Activated CD8-positive, alpha-beta memory T cell treated with anti-CD3 and anti-CD28 coated beads, Interleukin-2, amount 10 ng/mL, durations not matched to agents 7 days and 5 days (primary cell): ENCODE data around the gene GALNT18. TPM values are rescaled to one million over a fixed set of nuclear protein-coding genes. Genes with fewer than 3 reads are reported as not detected.

Experiments used
- ATAC-seq: fragments of 150-1000 bp; cut with Tn5 transposase; one replicate; pipeline ENCODE4 v1.10.0; 2021; ENCODE audit warnings: moderate library complexity
- CTCF ChIA-PET: fragments of 350-600 bp; sonication (Branson Sonifier 250); formaldehyde crosslinking; loops from one replicate; lab custom pipeline; 2021; ENCODE audit warnings: antibody characterized with exemption; lab: Charles Lee
- DNase-seq: peaks from one replicate; pipeline ENCODE4 v3.0.0-alpha.2; 2020
- H3K27ac Mint-ChIP-seq: one replicate; pipeline ENCODE4 v1.8.0; 2021; ENCODE audit warnings: mild to moderate bottlenecking, mixed read lengths
- H3K27me3 Mint-ChIP-seq: one replicate; pipeline ENCODE4 v1.8.0; 2021; ENCODE audit warnings: mixed read lengths
- H3K36me3 Mint-ChIP-seq: one replicate; pipeline ENCODE4 v1.8.0; 2021; ENCODE audit warnings: mild to moderate bottlenecking, mixed read lengths
- H3K4me1 Mint-ChIP-seq: one replicate; pipeline ENCODE4 v1.8.0; 2021; ENCODE audit warnings: mixed read lengths
- H3K4me3 Mint-ChIP-seq: one replicate; pipeline ENCODE4 v1.8.0; 2021; ENCODE audit warnings: mild to moderate bottlenecking, moderate library complexity, mixed read lengths
- H3K9me3 Mint-ChIP-seq: one replicate; pipeline ENCODE4 v1.8.0; 2022; ENCODE audit warnings: low read depth, mixed read lengths
- total RNA-seq, 2 experiments: library from RNA; stranded (reverse); gene quantifications; one replicate each; pipeline ENCODE4 v1.2.3, GENCODE V29; 2021

Gene GALNT18
- total RNA-seq, 2 experiments from 2014 or later: 0.32 to 0.70 TPM

DNA sequence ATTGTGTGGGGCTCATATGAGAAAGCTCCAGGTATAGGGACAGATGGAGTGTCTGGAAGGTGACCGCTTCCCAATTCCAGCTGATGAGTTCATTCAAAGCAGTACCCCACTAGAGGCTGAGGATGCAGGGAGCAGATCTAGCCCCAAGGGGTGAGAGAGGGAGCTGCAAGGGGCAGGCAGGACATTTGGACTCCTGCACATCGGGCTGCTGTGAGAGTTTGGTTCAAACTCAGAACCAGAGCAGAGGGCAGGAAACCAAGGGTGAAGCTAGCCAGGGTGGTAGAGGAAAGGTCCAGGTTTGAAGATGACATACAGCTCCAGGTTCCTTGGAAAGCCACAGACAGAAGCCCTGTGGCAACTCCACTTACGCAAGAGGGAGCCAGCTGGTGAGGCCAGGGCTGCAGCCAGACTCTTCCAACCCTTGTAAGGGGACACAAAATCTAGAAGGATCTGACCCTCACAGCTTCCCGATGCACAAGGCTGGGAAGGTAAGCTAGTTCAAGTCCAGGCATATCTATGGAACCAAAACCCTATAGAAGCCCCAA lies 270.7 kb downstream of the GALNT18 start:
- peaks cover 5% of the 10 kb centered on the region for H3K27me3 Mint-ChIP-seq
- no peaks in the 10 kb centered on the region for H3K9me3 Mint-ChIP-seq
- ATAC-seq (no peak), DNase-seq (no peak)
- H3K36me3 Mint-ChIP-seq: no peaks in the 10 kb centered on the region
- CTCF ChIA-PET: no interaction called here
- no peaks in the 10 kb centered on the region for H3K4me1 Mint-ChIP-seq
- H3K27ac Mint-ChIP-seq: no peak overlapping the region
- no peak overlapping the region for H3K4me3 Mint-ChIP-seq

DNA sequence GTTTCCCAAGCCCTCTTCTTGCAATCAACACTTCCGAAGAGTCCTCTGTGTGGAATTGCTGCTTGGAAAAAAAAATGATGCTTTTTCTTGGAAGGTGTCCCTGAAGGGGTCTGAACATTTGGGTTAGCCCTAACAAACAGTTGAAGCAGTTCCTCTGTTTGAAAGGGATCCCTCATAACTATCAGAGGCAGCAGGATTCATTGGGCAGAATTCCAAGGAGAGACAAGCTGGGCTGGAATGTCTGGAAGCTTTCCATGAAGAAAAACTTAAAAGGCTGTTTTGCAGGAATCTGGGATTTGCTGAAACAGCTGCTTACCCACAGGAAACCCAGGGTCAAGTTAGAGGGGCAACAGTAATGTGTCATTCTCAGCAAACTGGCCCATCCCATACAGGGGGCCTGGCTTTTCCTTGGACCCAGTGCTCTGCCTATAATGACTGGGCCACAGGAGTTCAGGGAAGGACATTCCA lies 271.9 kb downstream of the GALNT18 start:
- no peak overlapping the region for H3K4me3 Mint-ChIP-seq
- no peak overlapping the region for H3K27ac Mint-ChIP-seq
- H3K27me3 Mint-ChIP-seq: peaks cover 3% of the 10 kb centered on the region
- H3K36me3 Mint-ChIP-seq: no peaks in the 10 kb centered on the region
- DNase-seq: no peak
- H3K9me3 Mint-ChIP-seq: no peaks in the 10 kb centered on the region
- H3K4me1 Mint-ChIP-seq: no peaks in the 10 kb centered on the region
- no peak for ATAC-seq
- CTCF ChIA-PET: no interaction called here

DNA sequence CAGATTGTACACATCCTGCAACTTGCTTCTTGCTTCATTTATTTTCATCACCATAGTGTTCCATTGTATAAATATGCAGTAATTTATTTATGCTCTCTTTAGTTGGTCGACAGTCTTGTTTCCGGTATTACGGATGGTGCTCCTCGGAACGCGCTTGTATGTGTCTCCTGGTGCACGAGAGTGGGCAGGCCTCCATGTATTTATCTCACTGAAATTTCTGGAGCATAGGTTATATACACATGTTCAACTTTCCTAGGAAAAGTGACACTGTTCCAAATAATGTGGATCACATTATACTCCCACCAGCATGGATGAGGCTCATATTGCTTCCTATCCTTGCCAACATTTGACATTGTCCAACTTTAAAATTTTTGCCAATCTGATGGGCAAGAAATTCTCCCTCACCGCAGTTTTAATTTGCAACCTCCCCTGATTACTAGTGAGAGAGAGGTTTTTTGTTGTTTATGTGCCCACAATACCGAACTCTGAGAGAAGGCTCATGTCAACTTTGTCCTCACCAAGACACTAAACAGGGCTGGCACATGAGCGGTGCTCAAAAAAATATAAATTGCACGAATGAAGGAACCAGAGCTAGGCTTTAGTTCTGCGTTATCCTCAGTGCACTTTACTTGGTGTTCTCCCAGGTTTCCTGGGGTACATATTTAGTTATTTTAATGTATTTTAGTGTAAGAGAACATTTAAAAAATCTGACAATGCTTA lies 272.5 kb downstream of the GALNT18 start:
- CTCF ChIA-PET: no interaction called here
- no peak overlapping the region for H3K4me3 Mint-ChIP-seq
- H3K9me3 Mint-ChIP-seq: no peaks in the 10 kb centered on the region
- H3K36me3 Mint-ChIP-seq: no peaks in the 10 kb centered on the region
- H3K27ac Mint-ChIP-seq: no peak overlapping the region
- DNase-seq (no peak), ATAC-seq (no peak)
- H3K4me1 Mint-ChIP-seq: peaks cover under 1% of the 10 kb centered on the region
- no peaks in the 10 kb centered on the region for H3K27me3 Mint-ChIP-seq

DNA sequence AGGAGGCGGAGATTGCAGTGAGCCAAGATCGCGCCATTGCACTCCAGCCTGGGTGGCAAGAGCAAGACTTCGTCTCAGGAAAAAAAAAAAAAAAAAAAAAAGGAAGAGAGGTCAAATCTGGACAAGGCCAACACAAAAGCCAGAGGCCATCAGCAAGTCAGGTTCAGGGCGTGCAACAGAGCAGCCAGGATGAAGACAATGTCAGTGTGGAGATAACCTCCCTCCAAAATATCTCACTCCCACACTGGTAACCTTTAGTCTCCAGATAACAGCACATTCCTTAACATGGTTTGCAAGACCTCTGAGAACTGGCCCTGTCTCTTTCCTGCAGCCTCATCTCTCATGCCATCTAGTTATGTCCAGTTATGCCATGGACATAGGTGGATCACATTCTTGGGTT lies 273.5 kb downstream of the GALNT18 start:
- Mint-ChIP-seq H3K4me1 (peaks cover 2% of the 10 kb centered on the region), H3K27me3 (no peaks in the 10 kb centered on the region), H3K27ac (no peak overlapping the region), H3K4me3 (no peak overlapping the region), H3K9me3 (no peaks in the 10 kb centered on the region), H3K36me3 (no peaks in the 10 kb centered on the region)
- CTCF ChIA-PET: no interaction called here
- ATAC-seq (no peak), DNase-seq (no peak)

DNA sequence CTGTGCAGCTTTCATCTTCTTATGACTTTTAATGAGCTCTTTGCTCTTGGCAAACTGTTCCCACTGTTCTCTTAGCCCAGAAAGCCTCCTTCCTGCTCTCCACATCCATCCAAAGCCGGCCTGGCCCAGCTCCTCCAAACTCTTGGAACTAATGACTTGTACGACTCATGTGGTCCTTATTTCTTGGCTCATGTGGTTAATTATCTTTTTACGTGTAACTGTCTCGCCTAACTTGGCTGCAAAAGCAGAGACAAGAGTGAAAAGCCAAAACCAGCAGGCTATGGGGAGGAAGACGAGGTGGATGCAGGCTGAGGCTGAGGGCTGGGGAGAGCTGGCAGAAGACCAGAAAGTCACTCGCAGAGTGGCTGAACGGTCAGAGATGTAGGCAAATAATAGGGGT lies 274.2 kb downstream of the GALNT18 start:
- CTCF ChIA-PET: no interaction called here
- Mint-ChIP-seq H3K27ac (no peak overlapping the region), H3K4me1 (peaks cover 2% of the 10 kb centered on the region), H3K36me3 (no peaks in the 10 kb centered on the region), H3K9me3 (no peaks in the 10 kb centered on the region), H3K27me3 (no peaks in the 10 kb centered on the region), H3K4me3 (no peak overlapping the region)
- ATAC-seq (no peak), DNase-seq (no peak)

DNA sequence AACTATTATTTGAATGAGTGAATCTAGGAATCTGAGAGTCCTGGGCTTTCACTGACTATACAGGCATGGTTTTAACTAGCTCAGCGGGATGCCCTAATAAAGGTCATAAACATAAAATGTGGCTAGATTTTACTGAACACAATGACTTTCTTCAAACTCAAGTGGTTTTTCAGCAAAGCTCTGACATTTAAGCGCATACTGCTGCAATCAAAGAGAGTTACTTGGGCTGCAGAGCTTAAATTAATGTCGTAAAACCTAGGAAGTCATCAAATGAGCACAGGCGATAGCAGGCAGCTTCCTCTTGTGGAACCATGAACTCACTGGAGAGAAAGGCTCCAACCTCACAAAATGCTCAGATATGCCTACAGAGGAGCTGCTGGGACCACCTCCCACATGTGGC lies 275.5 kb downstream of the GALNT18 start:
- no peaks in the 10 kb centered on the region for H3K36me3 Mint-ChIP-seq
- ATAC-seq (no peak), DNase-seq (no peak)
- CTCF ChIA-PET: no interaction called here
- H3K27ac Mint-ChIP-seq: no peak overlapping the region
- no peaks in the 10 kb centered on the region for H3K27me3 Mint-ChIP-seq
- H3K9me3 Mint-ChIP-seq: no peaks in the 10 kb centered on the region
- H3K4me1 Mint-ChIP-seq: peaks cover 2% of the 10 kb centered on the region
- no peak overlapping the region for H3K4me3 Mint-ChIP-seq

DNA sequence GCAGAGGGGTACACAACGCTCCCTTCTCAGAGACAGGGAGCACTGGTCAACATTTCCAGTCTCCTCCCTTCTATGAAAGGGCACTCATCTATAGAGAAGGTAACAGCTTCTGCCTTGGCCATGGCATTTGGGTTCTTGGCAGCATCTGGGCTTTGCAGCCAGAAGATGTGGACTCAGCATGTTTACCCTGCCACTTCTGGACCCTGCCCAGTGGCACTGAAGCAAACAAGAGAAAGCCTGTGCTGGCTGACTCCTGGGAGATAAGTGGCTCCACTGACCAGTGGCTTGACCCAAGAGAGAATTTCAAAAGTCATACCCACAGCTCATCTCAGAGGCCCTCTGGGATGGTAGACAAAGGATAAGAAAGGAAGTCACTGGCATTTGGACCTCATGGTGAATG lies 276.7 kb downstream of the GALNT18 start:
- Mint-ChIP-seq H3K27ac (no peak overlapping the region), H3K4me1 (peaks cover 2% of the 10 kb centered on the region), H3K9me3 (no peaks in the 10 kb centered on the region), H3K4me3 (no peak overlapping the region), H3K27me3 (no peaks in the 10 kb centered on the region), H3K36me3 (no peaks in the 10 kb centered on the region)
- DNase-seq: no peak
- no peak for ATAC-seq
- CTCF ChIA-PET: no interaction called here

DNA sequence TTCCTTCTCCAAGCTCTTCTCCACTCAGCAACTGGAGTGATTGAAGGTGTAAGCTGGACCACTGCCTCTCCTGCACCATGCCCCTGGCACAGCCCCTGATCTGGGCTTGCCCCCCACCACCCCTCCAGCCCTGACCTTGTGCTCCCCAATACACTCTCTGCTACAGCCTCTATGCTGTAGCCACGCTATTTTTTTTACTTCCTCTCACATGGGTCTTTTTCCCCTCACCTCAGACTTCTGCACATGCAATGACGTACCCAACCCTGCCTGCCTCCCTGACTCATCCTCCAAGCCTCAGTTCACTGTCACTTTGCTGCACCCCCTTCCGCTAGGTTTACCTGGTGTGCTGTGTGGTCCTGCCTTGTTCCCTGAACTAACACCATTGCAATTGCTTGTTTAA lies 277.8 kb downstream of the GALNT18 start:
- H3K4me1 Mint-ChIP-seq: peaks cover 2% of the 10 kb centered on the region
- H3K9me3 Mint-ChIP-seq: no peaks in the 10 kb centered on the region
- peaks cover 2% of the 10 kb centered on the region for H3K27me3 Mint-ChIP-seq
- no peaks in the 10 kb centered on the region for H3K36me3 Mint-ChIP-seq
- no peak overlapping the region for H3K27ac Mint-ChIP-seq
- ATAC-seq (peak; percentile 70), DNase-seq (no peak)
- CTCF ChIA-PET: no interaction called here
- no peak overlapping the region for H3K4me3 Mint-ChIP-seq

DNA sequence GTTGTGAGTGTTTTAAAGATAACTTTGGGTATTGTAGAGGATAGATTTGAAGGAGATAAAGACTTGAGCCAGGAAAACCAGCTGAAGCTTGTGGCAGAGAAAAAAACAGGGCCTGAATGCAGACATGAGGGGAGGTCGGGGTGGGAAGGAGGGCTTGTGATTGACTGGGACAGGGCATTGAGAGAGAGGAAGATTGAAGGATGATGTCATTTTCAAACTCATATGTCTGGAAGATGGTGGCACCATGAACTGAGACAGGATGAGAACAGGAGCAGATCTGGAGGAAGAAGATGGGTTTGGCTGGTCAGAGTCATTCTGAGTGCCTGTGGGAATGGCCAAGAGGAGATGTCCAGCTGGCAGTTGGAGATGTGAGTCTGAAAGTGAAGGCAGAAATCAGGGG lies 283.5 kb downstream of the GALNT18 start:
- CTCF ChIA-PET: interaction anchor here (1.1 kb wide), 1 partner anchor 629 kb away, joined by 3 read pairs; no protein-coding TSS in a partner anchor
- Mint-ChIP-seq H3K36me3 (no peaks in the 10 kb centered on the region), H3K4me1 (peaks cover 3% of the 10 kb centered on the region), H3K27ac (no peak overlapping the region), H3K27me3 (peaks cover 2% of the 10 kb centered on the region), H3K9me3 (no peaks in the 10 kb centered on the region), H3K4me3 (no peak overlapping the region)
- DNase-seq (no peak), ATAC-seq (no peak)

DNA sequence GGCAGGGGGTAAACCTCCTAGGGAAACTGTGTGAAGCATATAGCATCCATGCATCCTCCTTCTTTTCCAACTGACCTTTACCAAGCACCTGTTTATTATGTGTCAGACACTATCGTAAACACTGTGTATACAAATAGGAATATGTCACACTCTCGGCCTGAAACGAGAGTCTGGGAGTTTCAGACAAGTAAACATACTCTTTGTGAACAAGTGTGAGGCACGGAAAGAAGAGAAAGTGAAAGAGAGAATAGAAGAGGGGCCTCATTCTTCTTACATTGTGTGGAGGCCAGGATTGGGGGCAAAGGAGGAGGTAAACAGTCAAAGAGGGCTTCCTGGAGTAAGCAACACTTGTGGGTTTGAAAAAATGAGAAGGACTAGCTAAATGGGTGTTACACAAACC lies 285.1 kb downstream of the GALNT18 start:
- no peak for DNase-seq
- H3K27ac Mint-ChIP-seq: no peak overlapping the region
- peaks cover 3% of the 10 kb centered on the region for H3K4me1 Mint-ChIP-seq
- no peaks in the 10 kb centered on the region for H3K9me3 Mint-ChIP-seq
- CTCF ChIA-PET: no interaction called here
- H3K36me3 Mint-ChIP-seq: no peaks in the 10 kb centered on the region
- H3K4me3 Mint-ChIP-seq: no peak overlapping the region
- H3K27me3 Mint-ChIP-seq: peaks cover 2% of the 10 kb centered on the region
- ATAC-seq: no peak

DNA sequence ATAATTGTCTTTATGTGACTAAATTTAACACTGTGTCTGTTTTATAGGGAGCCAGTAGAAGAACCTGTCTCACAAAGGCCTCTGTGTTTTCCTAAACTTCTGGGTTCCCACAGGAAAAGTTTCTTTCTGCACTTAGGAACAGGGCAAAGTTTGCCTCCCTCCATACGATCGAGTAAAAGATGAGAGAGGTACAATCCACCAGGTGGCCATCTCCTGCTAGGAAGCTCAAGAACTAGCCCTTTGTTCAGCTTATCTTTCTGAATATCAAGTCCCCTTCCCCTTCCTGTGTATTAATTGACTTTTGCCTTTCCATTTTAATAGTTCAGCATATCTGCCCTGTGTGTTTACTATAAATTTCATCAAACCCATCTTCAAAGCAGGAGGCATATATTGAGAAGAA lies 286.8 kb downstream of the GALNT18 start:
- Mint-ChIP-seq H3K4me3 (no peak overlapping the region), H3K9me3 (no peaks in the 10 kb centered on the region), H3K27ac (no peak overlapping the region), H3K4me1 (peaks cover 3% of the 10 kb centered on the region), H3K36me3 (no peaks in the 10 kb centered on the region), H3K27me3 (peaks cover 2% of the 10 kb centered on the region)
- CTCF ChIA-PET: no interaction called here
- ATAC-seq (no peak), DNase-seq (no peak)

DNA sequence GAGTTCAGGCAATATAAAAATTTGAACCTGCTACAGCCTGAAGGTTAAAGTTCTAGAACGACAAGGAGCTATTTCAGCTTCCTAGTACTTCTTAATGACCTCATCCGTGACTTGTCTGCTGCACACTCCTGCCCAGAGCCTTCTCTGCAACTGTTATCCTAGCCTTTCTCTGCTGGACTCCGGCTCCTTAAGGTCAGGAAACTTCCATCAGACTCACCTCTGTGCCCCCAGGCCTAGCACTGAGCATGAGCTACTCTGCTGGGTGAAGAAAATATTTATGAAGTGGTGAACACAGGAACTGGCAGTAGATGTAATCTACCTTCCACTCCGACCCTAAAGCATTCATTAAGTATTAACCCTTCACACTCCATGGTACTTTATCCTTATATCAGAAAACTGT lies 287.2 kb downstream of the GALNT18 start:
- Mint-ChIP-seq H3K9me3 (no peaks in the 10 kb centered on the region), H3K4me3 (no peak overlapping the region), H3K27ac (no peak overlapping the region), H3K36me3 (no peaks in the 10 kb centered on the region), H3K4me1 (peaks cover 3% of the 10 kb centered on the region), H3K27me3 (peaks cover under 1% of the 10 kb centered on the region)
- DNase-seq (no peak), ATAC-seq (no peak)
- CTCF ChIA-PET: no interaction called here

DNA sequence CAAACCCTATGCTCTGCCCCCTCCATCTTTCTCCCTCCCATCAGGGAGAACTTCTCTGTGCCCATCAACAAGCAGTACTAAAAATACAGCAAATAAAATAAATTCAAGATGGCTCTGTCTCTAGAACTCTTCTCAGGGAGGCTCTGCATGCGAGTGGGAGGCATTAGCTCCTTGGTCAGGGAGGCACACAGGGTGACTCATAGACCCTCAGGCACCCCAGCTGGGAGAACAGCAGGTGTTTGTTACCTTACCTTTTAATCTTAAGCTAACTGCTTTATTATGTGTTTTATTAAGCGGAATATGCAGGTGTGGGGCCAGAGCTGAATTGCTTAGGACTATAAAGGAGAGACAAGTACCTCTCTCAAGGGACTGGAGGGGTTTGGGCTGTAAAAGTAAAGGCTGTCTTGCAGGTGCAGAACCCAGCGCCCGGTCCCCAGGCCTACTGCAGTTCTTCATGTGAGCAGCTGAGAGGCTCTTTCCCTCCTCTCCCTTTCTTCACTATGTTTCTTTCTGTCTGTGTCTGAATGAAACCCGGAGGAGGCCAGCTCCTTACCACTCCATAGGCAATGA lies 289.6 kb downstream of the GALNT18 start:
- H3K4me3 Mint-ChIP-seq: no peak overlapping the region
- H3K27ac Mint-ChIP-seq: no peak overlapping the region
- H3K36me3 Mint-ChIP-seq: no peaks in the 10 kb centered on the region
- CTCF ChIA-PET: no interaction called here
- H3K27me3 Mint-ChIP-seq: no peaks in the 10 kb centered on the region
- H3K4me1 Mint-ChIP-seq: peaks cover 3% of the 10 kb centered on the region
- ATAC-seq: no peak
- DNase-seq: no peak
- no peaks in the 10 kb centered on the region for H3K9me3 Mint-ChIP-seq
